GM21515 (cell line): ENCODE measurements around the gene KIF5C.

Experiments used
- ATAC-seq: cut with Tn5 transposase; IDR thresholded peaks from one replicate; pipeline ENCODE4 v1.9.1; 2021; ENCODE audit not compliant: unreplicated experiment

The KIF5C gene

DNA sequence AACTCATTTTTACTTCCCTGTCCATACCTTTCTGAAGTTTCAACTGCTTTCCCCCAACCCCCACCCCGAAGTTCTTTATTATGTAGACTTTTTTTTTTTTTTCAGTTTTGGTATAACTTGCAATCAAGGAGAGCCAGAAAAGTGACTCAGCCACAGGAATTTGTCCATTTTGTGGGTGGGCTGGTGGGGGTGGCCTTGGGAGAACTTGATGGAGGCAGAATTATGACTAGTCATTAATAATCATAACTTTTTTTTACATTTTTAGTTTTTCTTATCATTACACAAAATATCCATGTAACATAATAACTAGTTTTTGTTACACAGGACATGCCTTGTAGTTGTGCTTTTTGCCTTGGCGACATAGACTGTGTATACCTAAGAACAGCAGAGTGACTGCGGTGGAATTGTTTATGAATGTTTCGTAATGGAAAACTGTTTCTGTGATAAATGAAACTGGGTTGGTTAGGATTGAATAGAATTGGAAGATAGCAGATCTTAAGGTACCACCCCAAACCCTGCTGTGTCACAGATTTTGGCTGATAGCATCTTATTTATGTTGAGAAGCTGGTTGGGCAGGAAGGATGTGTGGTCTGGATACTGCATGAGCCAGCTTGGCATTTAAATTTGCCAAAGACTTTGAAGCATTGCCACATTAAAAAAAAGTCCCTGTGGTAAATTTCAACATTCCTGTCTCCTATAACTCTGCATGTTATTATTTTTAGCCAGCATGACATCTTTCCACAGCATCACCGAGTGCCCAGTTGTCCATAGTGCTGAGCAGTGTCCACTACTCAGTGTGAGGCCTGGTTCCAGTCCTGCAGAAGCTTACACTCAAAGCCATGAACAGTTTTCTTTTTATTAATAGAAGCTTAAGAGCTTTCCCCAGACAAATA is 194.2 kb downstream of the KIF5C start:
- no peak for ATAC-seq

DNA sequence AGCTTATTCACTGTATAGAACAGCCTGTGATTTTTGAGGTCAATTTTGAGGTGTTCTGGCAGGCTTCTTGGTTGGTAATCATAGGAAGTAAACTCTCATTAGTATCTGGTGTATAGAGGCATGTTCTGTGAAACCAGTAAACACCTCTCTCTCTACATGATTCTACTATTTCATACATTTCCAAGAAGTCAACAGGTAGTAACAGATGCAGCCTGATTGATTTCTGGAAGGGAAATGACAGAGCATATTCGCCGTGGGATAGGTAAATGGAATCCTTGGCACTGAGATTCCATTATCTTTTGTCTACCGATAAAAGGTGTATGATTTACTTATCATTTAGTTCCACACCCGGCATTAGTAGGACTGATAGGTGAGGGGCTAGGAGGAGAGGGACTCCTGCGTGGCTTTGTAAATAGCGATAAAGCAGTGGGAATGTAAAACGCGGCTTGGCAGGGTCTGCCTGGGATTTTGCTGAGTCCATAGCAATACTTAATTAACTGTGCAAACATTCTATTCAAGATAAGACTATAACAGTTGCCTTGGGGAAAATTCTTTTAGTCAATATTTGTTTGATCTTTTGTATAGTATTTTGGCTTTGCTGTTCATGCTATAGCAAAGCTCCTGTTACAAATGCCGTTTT is 195.8 kb downstream of the KIF5C start:
- no peak for ATAC-seq

DNA sequence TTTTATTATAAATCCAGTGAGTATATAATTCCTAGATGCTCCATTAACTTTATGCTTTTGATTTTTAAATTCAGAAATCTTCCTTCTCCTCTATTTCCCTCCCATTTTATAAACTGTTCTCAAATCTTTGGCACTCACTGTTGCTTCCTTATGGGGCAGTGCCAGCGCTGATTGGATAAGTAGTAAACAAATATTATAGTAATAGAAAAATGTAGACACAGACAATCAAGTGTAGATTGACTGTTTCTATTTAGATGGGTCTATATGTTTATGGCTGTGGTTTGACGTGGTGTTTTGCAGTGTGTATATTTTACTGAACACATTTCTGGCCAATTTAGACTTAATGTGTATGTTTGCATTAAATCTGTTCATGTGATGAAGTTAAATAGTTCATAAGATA is 200.1 kb downstream of the KIF5C start:
- ATAC-seq: no peak

DNA sequence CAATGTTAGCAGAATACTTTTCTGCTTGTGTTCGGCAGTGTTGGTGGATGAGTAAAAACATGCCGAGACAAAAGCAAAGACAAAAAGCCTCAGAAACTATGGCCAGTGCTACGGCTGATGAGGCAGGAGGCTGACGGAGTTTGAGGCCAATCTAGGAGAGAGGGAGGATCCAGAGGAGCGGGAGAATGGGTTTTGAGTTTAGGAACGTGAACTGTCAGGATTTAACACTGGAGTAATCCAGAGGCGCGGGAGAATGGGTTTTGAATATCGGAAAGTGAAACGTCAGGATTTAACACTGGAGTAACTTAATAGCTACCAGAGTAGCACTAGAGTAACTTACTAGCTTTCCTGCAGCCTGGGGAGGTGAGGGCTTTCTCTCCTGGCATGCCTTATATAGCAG is 200.8 kb downstream of the KIF5C start:
- no peak for ATAC-seq
